ENCODE results near the gene RP2.

RP2 gene

GRCh38 chrX:46898207-46898606, 61.4 kb downstream of the RP2 start:
- H3K9me2 ChIP-seq (replicated peaks; ENCODE audit: insufficient read depth, low read length): no peaks in the 10 kb centered on the region
- H3K4me3 ChIP-seq (ENCODE audit: insufficient read depth, low read length, poor library complexity, severe bottlenecking): no peak overlapping the region
- no peaks in the 10 kb centered on the region for H3K79me2 ChIP-seq (ENCODE audit: insufficient read depth, low read length)
- no peak overlapping the region for H3K4me2 ChIP-seq (ENCODE audit: low read depth, low read length, poor library complexity, severe bottlenecking)
- no peaks in the 10 kb centered on the region for H3F3A ChIP-seq (ENCODE audit: insufficient read depth)
- no peak overlapping the region for H3K9ac ChIP-seq (ENCODE audit: low read length)
- H4K20me1 ChIP-seq (ENCODE audit: low read depth, low read length): no peaks in the 10 kb centered on the region
- H3K27me3 ChIP-seq (ENCODE audit: low read length): no peaks in the 10 kb centered on the region
- H3K27ac ChIP-seq (ENCODE audit: low read depth, low read length): no peak overlapping the region
- no peak overlapping the region for H2AFZ ChIP-seq (ENCODE audit: low read depth, low read length, severe bottlenecking)
- no peaks in the 10 kb centered on the region for H3K9me3 ChIP-seq (ENCODE audit: insufficient read depth, low read length)
- H3K36me3 ChIP-seq (ENCODE audit: low read length): no peaks in the 10 kb centered on the region
- TF ChIP-seq EZH2phosphoT487 (conservative IDR thresholded peaks at IDR 0.05; ENCODE audit: low read length): no peak
- TF ChIP-seq CTCF (IDR thresholded peaks at IDR 0.05; ENCODE audit: insufficient read depth, low read length, poor library complexity, severe bottlenecking): no peak

GRCh38 chrX:46903458-46904242, 66.8 kb downstream of the RP2 start:
- Histone ChIP-seq H3K9ac (ENCODE audit: low read length) (no peak overlapping the region), H3K27ac (ENCODE audit: low read depth, low read length) (no peak overlapping the region)

GRCh38 chrX:46904626-46905025, 67.8 kb downstream of the RP2 start:
- TF ChIP-seq CTCF (IDR thresholded peaks at IDR 0.05; ENCODE audit: insufficient read depth, low read length, poor library complexity, severe bottlenecking) (no peak), EZH2phosphoT487 (conservative IDR thresholded peaks at IDR 0.05; ENCODE audit: low read length) (no peak)
- H3K27me3 ChIP-seq (ENCODE audit: low read length): no peaks in the 10 kb centered on the region
- no peaks in the 10 kb centered on the region for H3K9me3 ChIP-seq (ENCODE audit: insufficient read depth, low read length)
- H3K36me3 ChIP-seq (ENCODE audit: low read length): no peaks in the 10 kb centered on the region
- H3F3A ChIP-seq (ENCODE audit: insufficient read depth): no peaks in the 10 kb centered on the region; the same call in 1 of the 2 replicates
- no peaks in the 10 kb centered on the region for H3K9me2 ChIP-seq (replicated peaks; ENCODE audit: insufficient read depth, low read length)
- H3K4me2 ChIP-seq (ENCODE audit: low read depth, low read length, poor library complexity, severe bottlenecking): no peak overlapping the region
- H3K79me2 ChIP-seq (ENCODE audit: insufficient read depth, low read length): no peaks in the 10 kb centered on the region
- no peaks in the 10 kb centered on the region for H4K20me1 ChIP-seq (ENCODE audit: low read depth, low read length)
- no peak overlapping the region for H3K9ac ChIP-seq (ENCODE audit: low read length)
- no peak overlapping the region for H3K27ac ChIP-seq (ENCODE audit: low read depth, low read length)
- H3K4me3 ChIP-seq (ENCODE audit: insufficient read depth, low read length, poor library complexity, severe bottlenecking): no peak overlapping the region
- H2AFZ ChIP-seq (ENCODE audit: low read depth, low read length, severe bottlenecking): no peak overlapping the region

More at GRCh38 chrX:46903458-46904242, 66.8 kb downstream of the RP2 start:
- Histone ChIP-seq H3F3A (ENCODE audit: insufficient read depth) (no peaks in the 10 kb centered on the region), H3K79me2 (ENCODE audit: insufficient read depth, low read length) (no peaks in the 10 kb centered on the region), H3K27me3 (ENCODE audit: low read length) (no peaks in the 10 kb centered on the region), H3K36me3 (ENCODE audit: low read length) (no peaks in the 10 kb centered on the region), H2AFZ (ENCODE audit: low read depth, low read length, severe bottlenecking) (peak overlapping the region; percentile 34), H3K4me2 (ENCODE audit: low read depth, low read length, poor library complexity, severe bottlenecking) (peak overlapping the region; percentile 59), H3K9me2 (replicated peaks; ENCODE audit: insufficient read depth, low read length) (no peaks in the 10 kb centered on the region), H3K4me3 (ENCODE audit: insufficient read depth, low read length, poor library complexity, severe bottlenecking) (peak overlapping the region; percentile 34), H3K9me3 (ENCODE audit: insufficient read depth, low read length) (no peaks in the 10 kb centered on the region), H4K20me1 (ENCODE audit: low read depth, low read length) (no peaks in the 10 kb centered on the region)
- TF ChIP-seq EZH2phosphoT487 (conservative IDR thresholded peaks at IDR 0.05; ENCODE audit: low read length): no peak
- TF ChIP-seq CTCF (IDR thresholded peaks at IDR 0.05; ENCODE audit: insufficient read depth, low read length, poor library complexity, severe bottlenecking): peak; percentile 32
